ENCODE data around the gene JAM2.
"Not testable (repeated sequence)": the region's sequence is repeated elsewhere in the genome, so short reads cannot be mapped to it uniquely, and the experiment has no call there.

Gene JAM2

GRCh38 chr21:25660233-25660632 lies 21.2 kb downstream of the JAM2 start:
- peaks cover 22% of the 10 kb centered on the region for H3K4me1 ChIP-seq (ENCODE audit: insufficient read depth, low read length)
- H3K9me3 ChIP-seq (ENCODE audit: low read length): peaks cover 2% of the 10 kb centered on the region
- H2AFZ ChIP-seq (ENCODE audit: low read depth, low read length): no peak overlapping the region
- H3K4me3 ChIP-seq (ENCODE audit: low read length): no peak overlapping the region
- H3K36me3 ChIP-seq (ENCODE audit: insufficient read depth, low read length): peaks cover 2% of the 10 kb centered on the region
- H3K27me3 ChIP-seq (ENCODE audit: insufficient read depth, low read length): no peaks in the 10 kb centered on the region

- Histone ChIP-seq H3K9me3 (ENCODE audit: low read length) (peaks cover 2% of the 10 kb centered on the region), H3K36me3 (ENCODE audit: insufficient read depth, low read length) (peaks cover 6% of the 10 kb centered on the region), H3K27me3 (ENCODE audit: insufficient read depth, low read length) (no peaks in the 10 kb centered on the region), H2AFZ (ENCODE audit: low read depth, low read length) (no peak overlapping the region), H3K4me1 (ENCODE audit: insufficient read depth, low read length) (peaks cover 4% of the 10 kb centered on the region), H3K4me3 (ENCODE audit: low read length) (no peak overlapping the region)
Measured at GRCh38 chr21:25664491-25664931, 25.5 kb downstream of the JAM2 start.

GRCh38 chr21:25670726-25671125 lies 31.7 kb downstream of the JAM2 start:
- Histone ChIP-seq H3K4me3 (ENCODE audit: low read length) (no peak overlapping the region), H3K27me3 (ENCODE audit: insufficient read depth, low read length) (no peaks in the 10 kb centered on the region), H3K4me1 (ENCODE audit: insufficient read depth, low read length) (no peaks in the 10 kb centered on the region), H3K9me3 (ENCODE audit: low read length) (peaks cover 4% of the 10 kb centered on the region), H3K36me3 (ENCODE audit: insufficient read depth, low read length) (peaks cover 3% of the 10 kb centered on the region), H2AFZ (ENCODE audit: low read depth, low read length) (no peak overlapping the region)

GRCh38 chr21:25676451-25676850 lies 37.4 kb downstream of the JAM2 start:
- no peak overlapping the region for H3K4me3 ChIP-seq (ENCODE audit: low read length)
- no peak overlapping the region for H2AFZ ChIP-seq (ENCODE audit: low read depth, low read length)
- no peaks in the 10 kb centered on the region for H3K27me3 ChIP-seq (ENCODE audit: insufficient read depth, low read length)
- peaks cover 3% of the 10 kb centered on the region for H3K4me1 ChIP-seq (ENCODE audit: insufficient read depth, low read length)
- H3K9me3 ChIP-seq (ENCODE audit: low read length): peaks cover 4% of the 10 kb centered on the region
- peaks cover 2% of the 10 kb centered on the region for H3K36me3 ChIP-seq (ENCODE audit: insufficient read depth, low read length)

- H3K9me3 ChIP-seq (ENCODE audit: low read length): no peaks in the 10 kb centered on the region
- H3K4me3 ChIP-seq (ENCODE audit: low read length): no peak overlapping the region
- peaks cover 3% of the 10 kb centered on the region for H3K4me1 ChIP-seq (ENCODE audit: insufficient read depth, low read length)
- no peak overlapping the region for H2AFZ ChIP-seq (ENCODE audit: low read depth, low read length)
- H3K27me3 ChIP-seq (ENCODE audit: insufficient read depth, low read length): no peaks in the 10 kb centered on the region
- peaks cover 27% of the 10 kb centered on the region for H3K36me3 ChIP-seq (ENCODE audit: insufficient read depth, low read length)
Measured at GRCh38 chr21:25682382-25682781, 43.3 kb downstream of the JAM2 start.

- Histone ChIP-seq H3K36me3 (ENCODE audit: insufficient read depth, low read length) (peaks cover 50% of the 10 kb centered on the region), H3K27me3 (ENCODE audit: insufficient read depth, low read length) (no peaks in the 10 kb centered on the region), H2AFZ (ENCODE audit: low read depth, low read length) (no peak overlapping the region), H3K9me3 (ENCODE audit: low read length) (no peaks in the 10 kb centered on the region), H3K4me1 (ENCODE audit: insufficient read depth, low read length) (no peaks in the 10 kb centered on the region), H3K4me3 (ENCODE audit: low read length) (no peak overlapping the region)
Measured at GRCh38 chr21:25687787-25688186, 48.7 kb downstream of the JAM2 start.

- no peaks in the 10 kb centered on the region for H3K9me3 ChIP-seq (ENCODE audit: low read length)
- H3K36me3 ChIP-seq (ENCODE audit: insufficient read depth, low read length): peaks cover 52% of the 10 kb centered on the region
- no peaks in the 10 kb centered on the region for H3K4me1 ChIP-seq (ENCODE audit: insufficient read depth, low read length)
- H3K4me3 ChIP-seq (ENCODE audit: low read length): no peak overlapping the region
- no peak overlapping the region for H2AFZ ChIP-seq (ENCODE audit: low read depth, low read length)
- H3K27me3 ChIP-seq (ENCODE audit: insufficient read depth, low read length): no peaks in the 10 kb centered on the region
Measured at GRCh38 chr21:25688275-25689155, 49.5 kb downstream of the JAM2 start.

GRCh38 chr21:25689226-25689625 lies 50.2 kb downstream of the JAM2 start:
- H3K27me3 ChIP-seq (ENCODE audit: insufficient read depth, low read length): no peaks in the 10 kb centered on the region
- H3K4me3 ChIP-seq (ENCODE audit: low read length): no peak overlapping the region
- peaks cover 2% of the 10 kb centered on the region for H3K9me3 ChIP-seq (ENCODE audit: low read length)
- no peaks in the 10 kb centered on the region for H3K4me1 ChIP-seq (ENCODE audit: insufficient read depth, low read length)
- H2AFZ ChIP-seq (ENCODE audit: low read depth, low read length): no peak overlapping the region
- peaks cover 53% of the 10 kb centered on the region for H3K36me3 ChIP-seq (ENCODE audit: insufficient read depth, low read length)

GRCh38 chr21:25691976-25692375 lies 52.9 kb downstream of the JAM2 start:
- H2AFZ ChIP-seq (ENCODE audit: low read depth, low read length): no peak overlapping the region
- peaks cover 2% of the 10 kb centered on the region for H3K9me3 ChIP-seq (ENCODE audit: low read length)
- H3K4me3 ChIP-seq (ENCODE audit: low read length): no peak overlapping the region
- no peaks in the 10 kb centered on the region for H3K27me3 ChIP-seq (ENCODE audit: insufficient read depth, low read length)
- peaks cover 49% of the 10 kb centered on the region for H3K36me3 ChIP-seq (ENCODE audit: insufficient read depth, low read length)
- no peaks in the 10 kb centered on the region for H3K4me1 ChIP-seq (ENCODE audit: insufficient read depth, low read length)

GRCh38 chr21:25695461-25695860 lies 56.4 kb downstream of the JAM2 start:
- peaks cover 56% of the 10 kb centered on the region for H3K36me3 ChIP-seq (ENCODE audit: insufficient read depth, low read length)

GRCh38 chr21:25700741-25701140 lies 61.7 kb downstream of the JAM2 start:
- Histone ChIP-seq H3K4me3 (ENCODE audit: low read length) (no peak overlapping the region), H2AFZ (ENCODE audit: low read depth, low read length) (no peak overlapping the region), H3K27me3 (ENCODE audit: insufficient read depth, low read length) (no peaks in the 10 kb centered on the region), H3K36me3 (ENCODE audit: insufficient read depth, low read length) (peaks cover 58% of the 10 kb centered on the region), H3K4me1 (ENCODE audit: insufficient read depth, low read length) (no peaks in the 10 kb centered on the region), H3K9me3 (ENCODE audit: low read length) (no peaks in the 10 kb centered on the region)

More at GRCh38 chr21:25695461-25695860, 56.4 kb downstream of the JAM2 start:
- not testable (repeated sequence) for H3K27me3 ChIP-seq (ENCODE audit: insufficient read depth, low read length); H2AFZ ChIP-seq (ENCODE audit: low read depth, low read length); H3K9me3 ChIP-seq (ENCODE audit: low read length); H3K4me1 ChIP-seq (ENCODE audit: insufficient read depth, low read length); H3K4me3 ChIP-seq (ENCODE audit: low read length)

GRCh38 chr21:25701529-25701928 lies 62.5 kb downstream of the JAM2 start:
- Histone ChIP-seq H3K27me3 (ENCODE audit: insufficient read depth, low read length) (no peaks in the 10 kb centered on the region), H3K9me3 (ENCODE audit: low read length) (no peaks in the 10 kb centered on the region), H3K36me3 (ENCODE audit: insufficient read depth, low read length) (peaks cover 62% of the 10 kb centered on the region), H3K4me1 (ENCODE audit: insufficient read depth, low read length) (no peaks in the 10 kb centered on the region), H3K4me3 (ENCODE audit: low read length) (no peak overlapping the region), H2AFZ (ENCODE audit: low read depth, low read length) (no peak overlapping the region)

- Histone ChIP-seq H3K4me3 (ENCODE audit: low read length) (no peak overlapping the region), H2AFZ (ENCODE audit: low read depth, low read length) (no peak overlapping the region), H3K9me3 (ENCODE audit: low read length) (no peaks in the 10 kb centered on the region), H3K4me1 (ENCODE audit: insufficient read depth, low read length) (no peaks in the 10 kb centered on the region), H3K27me3 (ENCODE audit: insufficient read depth, low read length) (no peaks in the 10 kb centered on the region), H3K36me3 (ENCODE audit: insufficient read depth, low read length) (peaks cover 62% of the 10 kb centered on the region)
Measured at GRCh38 chr21:25708467-25709065, 69.5 kb downstream of the JAM2 start.

All from neuron (in vitro differentiated cells).